HEK293T (cell line): ENCODE data around the gene IFT80.

Source experiments
- ARNT ChIP-seq: fragments of 450-650 bp; IDR thresholded peaks from 2 replicates; pipeline ENCODE4 v1.6.1; 2017; ENCODE audit warnings: mild to moderate bottlenecking
- BHLHE40 ChIP-seq: fragments of 450-650 bp; IDR thresholded peaks from 2 replicates; pipeline ENCODE4 v1.6.1; 2016; ENCODE audit warnings: mild to moderate bottlenecking, moderate library complexity, borderline replicate concordance
- CTBP1 ChIP-seq: fragments of 450-650 bp; IDR thresholded peaks from 2 replicates; pipeline ENCODE4 v1.6.1; 2016; ENCODE audit warnings: borderline replicate concordance
- FOXM1 ChIP-seq: fragments of 450-650 bp; IDR thresholded peaks from 2 replicates; pipeline ENCODE4 v1.6.1; 2017; ENCODE audit warnings: mild to moderate bottlenecking, borderline replicate concordance
- NFRKB ChIP-seq: fragments of 450-650 bp; IDR thresholded peaks from 2 replicates; pipeline ENCODE4 v1.6.1; 2016; ENCODE audit warnings: mild to moderate bottlenecking, moderate library complexity

DNA sequence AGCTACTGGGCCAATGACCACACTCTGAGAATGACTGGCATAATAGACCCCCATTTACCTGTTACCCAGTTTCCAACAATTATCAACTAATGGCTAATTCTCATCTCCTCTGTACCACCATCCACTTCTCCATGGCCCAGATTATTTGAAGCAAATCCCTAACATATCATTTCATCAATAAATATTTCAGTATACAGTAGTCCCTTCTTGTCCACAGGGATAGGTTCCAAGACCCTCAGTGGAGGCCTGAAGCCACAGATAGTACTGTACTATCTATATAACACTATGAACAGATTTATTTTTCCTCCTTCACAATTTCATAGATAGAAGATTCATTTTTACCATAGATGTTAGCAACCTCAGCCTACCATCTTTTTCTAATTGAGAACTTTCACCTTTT, 68.3 kb downstream of the IFT80 start:
- TF ChIP-seq NFRKB (no peak), CTBP1 (no peak), ARNT (no peak), FOXM1 (no peak), BHLHE40 (no peak)
